ENCODE data around the gene PABPN1L.

PABPN1L gene, protein sequence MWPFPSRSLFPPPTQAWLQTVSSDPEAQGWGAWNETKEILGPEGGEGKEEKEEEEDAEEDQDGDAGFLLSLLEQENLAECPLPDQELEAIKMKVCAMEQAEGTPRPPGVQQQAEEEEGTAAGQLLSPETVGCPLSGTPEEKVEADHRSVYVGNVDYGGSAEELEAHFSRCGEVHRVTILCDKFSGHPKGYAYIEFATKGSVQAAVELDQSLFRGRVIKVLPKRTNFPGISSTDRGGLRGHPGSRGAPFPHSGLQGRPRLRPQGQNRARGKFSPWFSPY

DNA sequence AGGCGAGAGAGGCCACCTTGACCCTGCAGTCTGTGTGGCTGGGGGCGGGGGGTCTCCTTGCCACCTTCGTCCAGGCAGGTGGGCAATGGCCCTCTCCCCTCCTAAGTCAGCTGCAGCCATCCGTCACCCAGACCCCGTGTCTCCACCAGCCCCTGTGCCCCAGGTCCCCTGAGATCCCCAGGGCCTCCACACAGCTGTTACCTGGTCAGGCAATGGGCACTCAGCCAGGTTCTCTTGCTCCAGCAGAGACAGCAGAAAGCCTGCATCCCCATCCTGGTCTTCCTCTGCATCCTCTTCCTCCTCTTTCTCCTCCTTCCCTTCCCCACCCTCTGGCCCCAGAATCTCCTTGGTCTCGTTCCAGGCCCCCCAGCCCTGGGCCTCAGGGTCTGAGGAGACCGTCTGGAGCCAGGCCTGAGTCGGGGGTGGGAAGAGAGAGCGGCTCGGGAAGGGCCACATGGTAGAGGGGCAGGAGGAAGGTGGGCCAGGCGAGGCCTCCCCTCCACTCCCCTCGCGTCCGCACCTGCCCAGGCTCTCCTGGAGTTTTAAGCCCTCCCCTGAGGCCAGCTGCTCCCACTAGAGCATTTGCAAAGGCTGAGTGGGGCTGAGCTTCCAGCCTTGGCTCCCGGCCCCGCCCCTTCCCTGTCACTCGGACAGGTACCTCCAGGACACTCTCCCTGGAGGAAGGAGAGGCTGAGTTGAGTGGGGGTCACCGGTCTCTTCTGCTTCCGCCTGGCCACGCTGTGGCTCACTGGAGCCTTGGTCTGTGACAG is at the start of gene PABPN1L:
PABPN1L (minus strand) TSS at position 510 of the 770 bp plus-strand sequence; CDS start at position 456, 54 bp downstream.
- DNase-seq, result no peak

GRCh38 chr16:88915639-88916327 is 49.3 kb upstream of the PABPN1L start:
- no peak for DNase-seq

GRCh38 chr16:88914750-88915368 is 48.4 kb upstream of the PABPN1L start:
- DNase-seq, result no peak

DNA sequence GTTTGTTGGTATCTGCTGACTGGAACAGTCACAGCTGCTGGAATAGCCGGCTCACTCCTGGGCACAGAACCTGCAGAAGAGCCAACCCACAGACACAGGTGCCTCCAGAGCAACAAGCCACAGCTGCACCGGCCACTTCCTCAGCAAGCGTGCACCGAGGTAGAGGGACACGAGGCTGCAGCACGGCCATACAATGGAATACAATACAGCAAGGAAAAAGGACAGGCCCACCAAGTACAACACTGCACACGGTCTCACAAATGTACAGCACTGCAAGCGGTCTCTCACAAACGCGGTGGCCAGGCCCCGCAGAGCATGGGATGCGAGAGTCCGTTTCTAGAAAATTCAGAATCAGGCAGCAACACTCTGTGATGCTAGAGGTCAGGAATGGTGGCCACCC is 47.4 kb upstream of the PABPN1L start:
- DNase-seq, result no peak

DNA sequence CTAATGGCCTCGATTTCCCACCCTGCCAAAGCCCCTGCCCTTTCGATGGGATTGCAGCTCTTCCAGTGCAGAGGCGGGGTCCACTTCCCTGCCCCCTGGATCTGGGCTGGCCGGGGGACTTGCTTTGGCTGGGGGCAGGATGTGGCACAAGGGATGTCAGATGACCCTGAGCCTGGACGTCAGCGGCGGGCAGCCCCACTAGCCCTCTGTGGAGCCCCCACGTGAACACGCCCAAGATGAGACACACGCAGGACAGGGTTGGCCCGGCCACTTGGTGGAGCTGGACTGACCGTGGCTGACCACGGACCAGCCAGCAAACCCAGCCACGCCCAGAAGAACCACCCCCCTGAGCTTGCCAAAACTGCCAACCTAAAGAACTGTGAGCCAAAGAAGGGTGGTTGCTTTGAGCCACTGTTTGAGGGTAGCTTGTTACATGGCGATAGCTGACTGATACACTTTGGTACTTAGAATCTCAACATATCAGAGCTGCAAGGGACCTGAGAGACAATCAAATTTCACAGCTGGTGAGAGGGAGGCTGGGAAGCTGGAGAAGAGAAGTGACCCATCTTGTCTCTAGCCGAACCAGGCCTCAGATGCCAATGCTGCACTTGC is 46.6 kb upstream of the PABPN1L start:
- no peak for DNase-seq

DNA sequence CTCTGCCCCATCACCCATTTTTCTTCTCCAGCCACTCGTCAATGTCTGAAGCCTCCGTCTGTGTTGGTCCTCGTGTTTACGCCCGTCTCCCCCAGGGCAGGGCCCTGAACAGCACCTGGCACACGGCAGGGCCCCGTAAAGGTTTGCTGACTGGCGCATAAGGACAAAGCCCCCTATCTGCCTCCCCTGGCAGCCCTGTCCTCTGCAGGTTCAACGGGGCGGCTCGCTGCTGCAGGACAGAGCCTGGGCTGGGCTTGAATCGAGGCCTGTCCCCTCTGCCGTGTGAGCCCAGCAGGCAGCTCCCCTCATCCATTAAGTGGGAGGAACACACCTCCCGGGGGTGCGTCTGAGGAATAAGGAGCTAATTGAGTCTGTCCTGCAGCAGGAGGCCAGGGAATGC is 46.1 kb upstream of the PABPN1L start:
- no peak for DNase-seq

DNA sequence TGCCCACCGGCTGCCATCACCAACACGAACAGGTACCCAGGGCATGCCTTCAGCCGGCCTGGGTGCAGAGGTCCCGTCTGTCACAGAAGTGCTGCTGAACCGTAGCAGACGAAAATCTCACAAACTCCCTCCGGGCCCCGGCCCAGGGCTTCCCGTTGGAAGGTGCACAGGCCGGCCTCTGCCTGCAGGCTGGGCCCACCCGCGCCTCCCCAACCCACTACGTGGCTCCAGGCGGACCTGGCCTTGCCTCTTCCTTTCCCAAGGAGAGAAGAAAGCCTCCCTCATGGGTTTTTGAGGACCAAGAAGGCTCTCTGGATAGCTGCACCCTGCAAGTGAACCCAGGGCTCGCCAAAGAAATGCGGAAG is 45.5 kb upstream of the PABPN1L start:
- DNase-seq, result no peak

GRCh38 chr16:88911136-88911945 is 44.9 kb upstream of the PABPN1L start:
- DNase-seq, result no peak

DNA sequence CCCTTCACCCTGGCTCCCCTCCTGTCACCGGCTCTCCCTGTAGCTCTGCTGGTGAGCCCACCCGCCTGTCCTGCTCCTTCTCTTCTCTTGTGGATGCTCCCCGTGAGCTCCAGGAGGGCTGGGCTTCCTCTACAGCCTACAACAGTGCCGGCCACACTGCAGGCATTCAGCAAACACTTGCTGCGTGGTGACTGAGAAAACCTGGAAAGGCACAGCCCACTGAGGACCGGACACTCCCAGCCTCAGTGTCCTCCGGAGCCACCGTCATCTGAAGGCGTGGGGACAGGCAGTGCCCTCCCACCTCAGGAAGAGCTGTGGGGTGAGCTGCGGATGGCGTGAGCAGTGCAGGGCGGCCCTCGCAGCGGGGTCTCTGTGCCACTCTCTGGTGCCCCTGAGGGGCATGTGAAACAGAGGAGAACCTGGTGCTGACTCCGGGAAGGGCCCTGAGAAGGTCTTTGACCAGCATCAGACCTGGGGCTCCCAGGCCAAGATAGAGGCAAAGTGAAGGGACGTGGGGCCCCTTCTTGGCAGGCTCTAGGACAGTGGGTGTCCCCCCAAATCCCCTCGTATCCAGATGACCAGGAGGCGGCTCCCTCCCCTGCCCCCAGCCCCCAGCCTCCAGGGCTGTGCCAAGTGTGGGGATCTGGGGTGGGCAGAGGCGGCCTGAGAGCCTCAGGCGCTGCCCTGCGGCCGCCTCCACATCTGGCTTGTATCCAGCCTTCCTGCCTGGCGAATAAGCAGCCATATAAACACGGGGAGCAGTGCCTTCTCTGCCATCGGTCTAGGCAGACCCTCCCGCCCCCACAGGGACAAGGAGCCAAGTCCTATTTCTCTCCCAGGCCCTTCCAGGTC is 44.0 kb upstream of the PABPN1L start:
- DNase-seq, result no peak

- no peak for DNase-seq
These were observed 43.2 kb upstream of the PABPN1L start for GRCh38 chr16:88909431-88910210.

DNA sequence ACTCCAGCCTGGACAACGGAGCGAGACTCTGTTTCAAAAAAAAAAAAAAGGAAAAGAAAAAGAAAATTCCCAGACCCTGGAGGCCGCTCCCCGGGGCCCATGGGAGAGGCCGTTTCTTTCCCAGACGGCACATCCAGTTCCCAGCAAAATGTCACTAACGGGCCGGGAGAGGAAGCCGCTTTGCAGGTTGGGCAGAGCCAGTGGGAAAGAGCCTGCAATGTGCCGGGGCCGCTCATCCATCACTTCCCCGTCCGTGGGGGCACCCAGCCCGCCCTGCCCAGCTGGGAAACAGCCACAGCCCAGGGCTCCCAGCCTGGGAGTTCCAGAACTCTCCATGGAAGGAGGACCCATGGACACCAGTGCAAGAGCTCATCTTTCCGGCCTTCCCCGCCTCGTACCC is 41.8 kb upstream of the PABPN1L start:
- DNase-seq, result no peak

DNA sequence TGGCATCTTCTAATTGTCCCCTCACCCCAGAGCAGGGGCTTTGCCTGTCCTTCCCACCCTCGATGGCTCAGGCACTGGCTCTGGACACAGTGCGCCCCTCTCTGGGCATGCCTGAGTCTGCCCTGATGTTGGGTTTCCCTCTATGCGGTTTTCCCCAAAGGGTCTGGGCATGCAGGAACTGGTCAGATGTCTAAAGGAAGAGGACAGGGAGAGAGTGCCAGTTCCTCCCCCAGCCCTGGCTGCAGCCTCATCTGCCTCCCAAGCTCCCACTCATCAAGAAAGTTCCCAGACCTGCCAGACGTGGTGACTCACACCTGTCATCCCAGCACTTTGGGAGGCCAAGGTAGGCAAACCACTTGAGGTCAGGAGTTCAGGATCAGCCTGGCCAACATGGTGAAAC is 41.3 kb upstream of the PABPN1L start:
- DNase-seq, result no peak

- no peak for DNase-seq
These were observed 40.2 kb upstream of the PABPN1L start for GRCh38 chr16:88906535-88907105.

DNA sequence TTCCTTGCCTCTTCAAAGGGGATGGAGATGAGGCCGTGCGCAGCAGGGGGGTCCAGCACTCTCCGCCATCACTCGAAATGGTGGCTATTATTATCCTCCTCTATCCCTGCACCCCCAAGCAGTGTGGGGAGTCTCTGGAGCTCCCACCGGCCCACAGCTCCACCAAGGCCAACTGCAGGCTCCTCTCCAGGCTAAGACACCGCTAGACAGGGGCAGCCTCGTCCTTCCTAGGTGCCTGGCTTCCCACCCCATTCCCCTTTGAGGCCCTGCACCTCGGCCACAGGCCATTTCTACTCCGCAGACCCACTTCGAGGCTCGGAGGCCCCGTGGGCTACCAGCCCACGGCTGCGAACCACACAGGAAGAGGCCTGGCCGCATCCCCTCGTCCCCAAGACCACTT is 39.6 kb upstream of the PABPN1L start:
- no peak for DNase-seq

DNA sequence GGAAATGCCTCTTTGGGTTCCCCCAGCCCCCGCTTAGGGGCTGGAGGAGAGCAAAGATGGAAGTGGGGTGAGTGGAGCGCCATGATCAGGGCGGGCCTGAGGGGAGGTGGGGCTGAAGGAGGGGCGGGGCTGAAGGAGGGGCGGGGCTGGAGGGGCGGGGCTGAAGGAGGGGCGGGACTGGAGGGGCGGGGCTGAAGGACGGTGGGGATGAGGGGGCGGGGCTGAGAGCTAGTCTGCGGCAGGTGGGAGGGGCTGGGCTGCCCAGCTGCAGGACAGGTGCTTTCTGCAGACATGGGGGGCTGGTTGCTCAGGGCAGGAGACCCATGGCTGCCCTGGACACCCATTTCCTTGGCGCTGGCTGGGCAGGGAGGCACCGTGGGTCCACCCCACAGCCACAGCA is 39.1 kb upstream of the PABPN1L start:
- DNase-seq, result no peak

GRCh38 chr16:88904676-88905365 is 38.4 kb upstream of the PABPN1L start:
- DNase-seq, result no peak

- no peak for DNase-seq
These were observed 36.8 kb upstream of the PABPN1L start for GRCh38 chr16:88903267-88903666.

DNA sequence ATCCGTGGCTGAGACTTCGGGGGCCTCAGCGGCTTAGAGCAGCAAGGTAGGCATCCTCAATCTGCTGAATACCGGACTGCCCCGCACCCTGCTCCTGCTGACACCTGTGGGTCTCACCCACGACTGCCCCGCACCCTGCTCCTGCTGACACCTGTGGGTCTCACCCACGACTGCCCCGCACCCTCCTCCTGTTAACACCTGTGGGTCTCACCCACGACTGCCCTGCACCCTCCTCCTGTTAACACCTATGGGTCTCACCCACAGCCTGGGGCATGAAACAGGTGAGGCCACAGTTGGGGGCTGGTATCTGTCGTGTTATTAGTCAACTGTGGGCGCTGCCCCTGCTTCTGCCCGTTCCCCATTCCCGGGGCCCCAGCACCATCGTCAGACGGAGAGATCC is 36.3 kb upstream of the PABPN1L start:
- DNase-seq, result no peak

- no peak for DNase-seq
These were observed 35.4 kb upstream of the PABPN1L start for GRCh38 chr16:88901718-88902337.
